Stimulated activated CD4-positive, alpha-beta T cell treated with anti-CD3 and anti-CD28 coated beads, Interleukin-1b, Interleukin-23, amount 100 ng/mL, for 24 hours (primary cell): ENCODE measurements around the gene CACNG1.
"Not testable (repeated sequence)": the region's sequence is repeated elsewhere in the genome, so short reads cannot be mapped to it uniquely, and the experiment has no call there.

Experiments
- DNase-seq, 4 experiments: peaks; one replicate each; pipeline ENCODE4 v3.0.0-alpha.2; 2020; ENCODE audit warnings: low read depth in 4 of 4, low spot score in 1 of 4

The CACNG1 gene

GRCh38 chr17:67078292-67078691 lies 33.9 kb downstream of the CACNG1 start:
- no peak for DNase-seq

GRCh38 chr17:67079491-67079890 lies 35.1 kb downstream of the CACNG1 start:
- no peak for DNase-seq

GRCh38 chr17:67080804-67081203 lies 36.5 kb downstream of the CACNG1 start:
- no peak for DNase-seq

GRCh38 chr17:67082107-67082506 lies 37.8 kb downstream of the CACNG1 start:
- DNase-seq: no peak

GRCh38 chr17:67085406-67085805 lies 41.1 kb downstream of the CACNG1 start:
- DNase-seq: no peak

GRCh38 chr17:67088639-67089038 lies 44.3 kb downstream of the CACNG1 start:
- no peak for DNase-seq

- no peak for DNase-seq
These were observed 46.0 kb downstream of the CACNG1 start for GRCh38 chr17:67090341-67090740.

- DNase-seq: no peak
These were observed 47.9 kb downstream of the CACNG1 start for GRCh38 chr17:67092291-67092690.

GRCh38 chr17:67092710-67093109 lies 48.4 kb downstream of the CACNG1 start:
- DNase-seq: not testable (repeated sequence)

- no peak for DNase-seq
These were observed 49.0 kb downstream of the CACNG1 start for GRCh38 chr17:67093348-67093747.

- not testable (repeated sequence) for DNase-seq
These were observed 50.9 kb downstream of the CACNG1 start for GRCh38 chr17:67095291-67095690.

GRCh38 chr17:67095803-67096202 lies 51.4 kb downstream of the CACNG1 start:
- DNase-seq: no peak

- no peak for DNase-seq
These were observed 52.3 kb downstream of the CACNG1 start for GRCh38 chr17:67096609-67097008.

- DNase-seq: no peak
These were observed 53.7 kb downstream of the CACNG1 start for GRCh38 chr17:67098006-67098405.

- DNase-seq: not testable (repeated sequence)
These were observed 60.3 kb downstream of the CACNG1 start for GRCh38 chr17:67104641-67105040.

GRCh38 chr17:67105213-67105612 lies 60.9 kb downstream of the CACNG1 start:
- no peak for DNase-seq
